ENCODE results near the gene CKS1B.

Gene CKS1B

GRCh38 chr1:154936555-154937084 lies 37.9 kb upstream of the CKS1B start, which contains the start of gene PMVK:
PMVK (minus strand) TSS chr1:154936719; CDS start chr1:154936685, 34 bp downstream.
- peak; percentile 33 for TF ChIP-seq CTCF (conservative IDR thresholded peaks at IDR 0.05; ENCODE audit: low read length)
- peak within 1 kb of the TSS; percentile 99 for H3K4me3 ChIP-seq (ENCODE audit: low read length)
- DNase-seq (ENCODE audit: low read depth): peak; percentile 96

- peak; percentile 96 for DNase-seq (ENCODE audit: low read depth)
- peak overlapping the region; percentile 99 for H3K4me3 ChIP-seq (ENCODE audit: low read length)
- TF ChIP-seq CTCF (conservative IDR thresholded peaks at IDR 0.05; ENCODE audit: low read length): peak; percentile 44
Observed at GRCh38 chr1:154937085-154937987, 37.1 kb upstream of the CKS1B start.

- no peak for TF ChIP-seq CTCF (conservative IDR thresholded peaks at IDR 0.05; ENCODE audit: low read length)
- DNase-seq (ENCODE audit: low read depth): no peak
- peak overlapping the region; percentile 99 for H3K4me3 ChIP-seq (ENCODE audit: low read length)
Observed at GRCh38 chr1:154937988-154938386, 36.5 kb upstream of the CKS1B start.

- H3K4me3 ChIP-seq (ENCODE audit: low read length): no peak overlapping the region
- no peak for TF ChIP-seq CTCF (conservative IDR thresholded peaks at IDR 0.05; ENCODE audit: low read length)
- DNase-seq (ENCODE audit: low read depth): no peak
Observed at GRCh38 chr1:154938604-154939399, 35.7 kb upstream of the CKS1B start.

- TF ChIP-seq CTCF (conservative IDR thresholded peaks at IDR 0.05; ENCODE audit: low read length): no peak
- no peak overlapping the region for H3K4me3 ChIP-seq (ENCODE audit: low read length)
Observed at GRCh38 chr1:154940213-154940560, 34.3 kb upstream of the CKS1B start.

GRCh38 chr1:154940651-154941194 lies 33.8 kb upstream of the CKS1B start:
- H3K4me3 ChIP-seq (ENCODE audit: low read length): no peak overlapping the region
- no peak for DNase-seq (ENCODE audit: low read depth)
- TF ChIP-seq CTCF (conservative IDR thresholded peaks at IDR 0.05; ENCODE audit: low read length): no peak

More at GRCh38 chr1:154940213-154940560, 34.3 kb upstream of the CKS1B start:
- DNase-seq (ENCODE audit: low read depth): no peak
